Measurements from ENCODE around the gene DCDC2C. TPM values are rescaled to one million over a fixed set of nuclear protein-coding genes. Genes with fewer than 3 reads are reported as not detected.

DCDC2C gene
- total and polyA plus RNA-seq, 9 of the 15 experiments (the other 6 are each of a cell fraction or from before 2014, with no cell fraction given), result not detected

GRCh38 chr2:3857576-3857975 lies 154.2 kb downstream of the DCDC2C start:
- Histone ChIP-seq H3K27me3 (ENCODE audit: control insufficient read depth in 2 of 2, insufficient read depth in 2 of 2, low read length in 2 of 2) (no peaks in the 10 kb centered on the region), H3K9me1 (ENCODE audit: control insufficient read depth, insufficient read depth, low read length) (no peaks in the 10 kb centered on the region), H3K4me3 (no peak overlapping the region), H3K27ac (ENCODE audit: extremely low read depth, low read depth, low read length) (no peak overlapping the region), H3K9ac (ENCODE audit: insufficient read depth in 1 of 2, low read depth in 2 of 2, low read length in 2 of 2) (no peak overlapping the region), H4K20me1 (replicated peaks; ENCODE audit: control insufficient read depth, insufficient read depth, low read length) (no peaks in the 10 kb centered on the region), H2AFZ (ENCODE audit: low read depth, low read length) (no peak overlapping the region), H3K4me2 (ENCODE audit: insufficient read depth, low read length) (no peak overlapping the region), H3K4me1 (replicated peaks in 1 of 2; ENCODE audit: control insufficient read depth in 2 of 2, insufficient read depth in 2 of 2, low read length in 2 of 2) (no peaks in the 10 kb centered on the region), H3K79me2 (ENCODE audit: control insufficient read depth, insufficient read depth, low read length) (no peaks in the 10 kb centered on the region), H3K9me3 (replicated peaks; ENCODE audit: control insufficient read depth, insufficient read depth, low read depth, low read length) (no peaks in the 10 kb centered on the region), H3K36me3 (ENCODE audit: control insufficient read depth, insufficient read depth, low read length) (no peaks in the 10 kb centered on the region)
- intact Hi-C loops (cut with micrococcal nuclease) (no loop called here), in situ Hi-C loops (cut with MboI) (no loop called here)
- ATAC-seq (no peak), DNase-seq (ENCODE audit: extremely low read depth in 1 of 4, low spot score in 3 of 4) (no peak), FAIRE-seq (no peak)
- BruUV-seq (replicated peaks), result no TSS peak
- CTCF ChIA-PET (ENCODE audit: low intra/inter-chr PET ratio), result no interaction called here
- POLR2A ChIA-PET, result no interaction called here
- 11% methylated on average over 4 of the region's 4 CpGs for WGBS (ENCODE audit: insufficient coverage, low coverage, missing lambda C conversion rate)
- TF ChIP-seq C11orf30 (IDR thresholded peaks at IDR 0.05; ENCODE audit: low read depth) (no peak), DPF2 (IDR thresholded peaks at IDR 0.05) (no peak), HDAC1 (IDR thresholded peaks at IDR 0.05) (no peak), RBM14 (IDR thresholded peaks at IDR 0.05; ENCODE audit: borderline replicate concordance, insufficient read depth, low read depth, low read length) (no peak), SIN3B (IDR thresholded peaks at IDR 0.05; ENCODE audit: low read depth) (no peak), TEAD2 (tag; IDR thresholded peaks at IDR 0.05) (no peak), NFRKB (IDR thresholded peaks at IDR 0.05; ENCODE audit: low read depth) (no peak), ZNF655 (CRISPR knock-in tag; IDR thresholded peaks at IDR 0.05) (no peak), TRIM24 (IDR thresholded peaks at IDR 0.05) (no peak), CBX5 (IDR thresholded peaks at IDR 0.05; ENCODE audit: borderline replicate concordance, low read depth) (no peak), E2F4 (CRISPR knock-in tag; IDR thresholded peaks at IDR 0.05; ENCODE audit: low read depth) (no peak), RBBP5 (IDR thresholded peaks at IDR 0.05; ENCODE audit: borderline replicate concordance, insufficient read depth, low read length, poor library complexity, severe bottlenecking) (no peak), PHB2 (IDR thresholded peaks at IDR 0.05; ENCODE audit: low read depth) (no peak), HCFC1 (IDR thresholded peaks at IDR 0.05; ENCODE audit: low read depth, low read length) (no peak), MEIS2 (IDR thresholded peaks at IDR 0.05; ENCODE audit: partially characterized antibody) (no peak), TCF7 (IDR thresholded peaks at IDR 0.05; ENCODE audit: borderline replicate concordance) (no peak), ETV5 (CRISPR knock-in tag; IDR thresholded peaks at IDR 0.05; ENCODE audit: low read depth) (no peak), DLX4 (CRISPR knock-in tag; IDR thresholded peaks at IDR 0.05) (no peak)
- TF ChIP-seq, protein P1, sequence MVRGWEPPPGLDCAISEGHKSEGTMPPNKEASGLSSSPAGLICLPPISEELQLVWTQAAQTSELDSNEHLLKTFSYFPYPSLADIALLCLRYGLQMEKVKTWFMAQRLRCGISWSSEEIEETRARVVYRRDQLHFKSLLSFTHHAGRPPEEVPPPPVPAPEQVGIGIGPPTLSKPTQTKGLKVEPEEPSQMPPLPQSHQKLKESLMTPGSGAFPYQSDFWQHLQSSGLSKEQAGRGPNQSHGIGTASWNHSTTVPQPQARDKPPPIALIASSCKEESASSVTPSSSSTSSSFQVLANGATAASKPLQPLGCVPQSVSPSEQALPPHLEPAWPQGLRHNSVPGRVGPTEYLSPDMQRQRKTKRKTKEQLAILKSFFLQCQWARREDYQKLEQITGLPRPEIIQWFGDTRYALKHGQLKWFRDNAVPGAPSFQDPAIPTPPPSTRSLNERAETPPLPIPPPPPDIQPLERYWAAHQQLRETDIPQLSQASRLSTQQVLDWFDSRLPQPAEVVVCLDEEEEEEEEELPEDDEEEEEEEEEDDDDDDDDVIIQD (CRISPR knock-in tag; IDR thresholded peaks at IDR 0.05), result no peak
